GM15510 (cell line): ENCODE data around the gene POLD1.

Experiments
- POLR2A ChIP-seq: IDR thresholded peaks from 3 replicates; pipeline ENCODE4 v1.6.1; 2011; ENCODE audit warnings: borderline replicate concordance; ENCODE audit not compliant: insufficient read length; ENCODE audit errors: extremely low read depth

Gene POLD1

DNA sequence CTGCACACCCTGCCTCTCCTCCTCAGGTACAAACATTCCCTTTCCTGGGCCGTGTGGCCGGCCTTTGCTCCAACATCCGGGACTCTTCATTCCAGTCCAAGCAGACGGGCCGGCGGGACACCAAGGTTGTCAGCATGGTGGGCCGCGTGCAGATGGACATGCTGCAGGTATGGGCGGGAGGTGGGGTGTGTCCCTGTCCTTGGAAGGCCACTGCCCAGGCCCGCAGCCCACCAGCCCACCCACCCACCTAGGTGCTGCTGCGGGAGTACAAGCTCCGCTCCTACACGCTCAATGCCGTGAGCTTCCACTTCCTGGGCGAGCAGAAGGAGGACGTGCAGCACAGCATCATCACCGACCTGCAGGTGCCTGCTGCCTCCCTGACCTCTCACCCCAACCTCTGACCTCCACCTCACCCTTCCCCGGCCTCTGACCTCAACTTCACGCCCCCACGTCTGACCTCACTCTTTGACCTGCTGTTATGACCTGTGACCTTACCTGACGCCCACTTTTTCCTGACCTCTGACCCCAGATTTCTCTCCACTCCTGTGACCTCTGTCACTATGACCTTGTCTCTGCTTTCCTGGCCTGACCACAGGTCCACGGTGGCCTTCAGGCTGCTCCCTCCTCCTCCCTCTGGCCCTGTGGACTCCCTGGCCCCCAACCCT is 22.1 kb downstream of the POLD1 start:
- no peak for TF ChIP-seq POLR2A

DNA sequence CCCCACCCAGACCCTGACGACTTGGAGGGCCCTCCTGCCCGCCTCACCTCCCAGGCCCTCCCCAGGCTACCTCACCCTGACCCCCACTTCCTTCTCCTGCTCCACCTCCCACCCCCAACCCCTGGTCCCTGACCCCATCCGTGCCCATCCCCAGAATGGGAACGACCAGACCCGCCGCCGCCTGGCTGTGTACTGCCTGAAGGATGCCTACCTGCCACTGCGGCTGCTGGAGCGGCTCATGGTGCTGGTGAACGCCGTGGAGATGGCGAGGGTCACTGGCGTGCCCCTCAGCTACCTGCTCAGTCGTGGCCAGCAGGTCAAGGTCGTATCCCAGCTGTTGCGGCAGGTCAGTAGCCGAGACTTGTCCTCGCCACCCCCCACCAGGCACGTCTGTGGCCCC is 22.7 kb downstream of the POLD1 start:
- no peak for TF ChIP-seq POLR2A

DNA sequence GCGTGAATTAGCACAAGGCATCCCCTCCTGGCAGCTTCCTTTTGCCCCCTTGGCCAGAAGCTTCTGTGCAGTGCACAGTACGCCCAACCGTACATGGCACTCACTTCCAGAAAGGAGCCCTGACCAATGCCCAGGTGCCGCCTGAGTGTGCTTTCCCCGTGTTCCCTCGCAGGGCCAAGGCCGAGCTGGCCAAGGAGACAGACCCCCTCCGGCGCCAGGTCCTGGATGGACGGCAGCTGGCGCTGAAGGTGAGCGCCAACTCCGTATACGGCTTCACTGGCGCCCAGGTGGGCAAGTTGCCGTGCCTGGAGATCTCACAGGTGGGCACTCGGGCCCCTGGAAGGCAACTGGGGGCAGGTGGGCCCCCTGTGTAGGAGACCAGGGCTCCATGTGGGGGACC is 25.2 kb downstream of the POLD1 start:
- TF ChIP-seq POLR2A, result no peak

DNA sequence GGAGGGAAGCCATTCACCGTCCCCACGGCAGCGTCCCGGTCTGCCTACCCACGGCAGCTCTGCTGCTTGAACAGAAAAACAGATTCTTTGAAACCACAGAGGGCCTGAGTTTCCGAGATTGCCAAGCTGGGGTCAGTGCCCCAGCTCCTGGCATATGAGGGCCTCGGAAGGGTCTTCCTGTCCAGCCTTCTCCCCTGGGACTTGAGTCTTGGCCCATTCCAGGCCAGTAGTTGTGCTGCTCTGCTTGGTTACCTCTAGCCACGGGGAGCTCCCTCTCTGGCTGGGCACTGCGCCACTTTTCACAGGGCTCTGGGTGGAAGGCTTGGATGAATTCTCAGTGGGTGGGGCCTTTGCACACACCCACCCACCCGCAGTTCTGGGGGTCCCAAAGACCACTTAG is 26.0 kb downstream of the POLD1 start:
- TF ChIP-seq POLR2A, result no peak

DNA sequence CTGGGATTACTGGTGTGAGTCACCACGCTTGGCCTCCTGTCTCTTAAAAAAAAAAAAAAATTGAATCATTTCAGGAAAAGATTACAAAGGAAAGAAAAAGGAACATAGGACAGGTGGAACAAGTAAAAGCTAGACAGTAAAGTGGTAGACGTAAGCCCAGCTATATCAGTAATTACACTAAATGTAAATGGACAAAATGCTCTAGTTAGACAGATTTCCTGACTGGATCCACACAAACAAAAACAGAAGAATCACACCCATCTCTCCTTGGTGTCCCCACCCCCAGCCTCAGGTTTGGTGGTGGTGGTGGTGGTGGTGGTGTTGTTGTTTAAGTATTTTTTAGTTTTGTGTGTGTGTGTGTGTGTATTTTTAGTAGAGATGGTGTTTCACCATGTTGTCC is 28.3 kb downstream of the POLD1 start:
- no peak for TF ChIP-seq POLR2A

DNA sequence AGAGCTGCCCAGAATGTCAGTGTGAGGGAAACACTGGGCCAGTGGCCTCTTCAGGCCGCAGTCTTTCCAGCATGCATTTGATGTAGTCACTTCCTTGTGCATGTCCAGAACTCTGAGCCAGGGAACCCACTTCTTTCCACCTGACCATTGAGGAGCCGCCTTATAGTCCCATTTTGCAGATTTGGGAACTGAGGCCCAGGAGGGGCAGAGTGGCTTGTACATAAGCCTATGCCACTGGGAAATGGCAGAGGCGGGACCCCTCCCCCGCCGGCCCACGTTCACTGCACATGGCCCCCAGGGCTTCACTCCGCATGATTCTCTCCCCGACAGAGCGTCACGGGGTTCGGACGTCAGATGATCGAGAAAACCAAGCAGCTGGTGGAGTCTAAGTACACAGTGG is 28.9 kb downstream of the POLD1 start:
- TF ChIP-seq POLR2A, result no peak

DNA sequence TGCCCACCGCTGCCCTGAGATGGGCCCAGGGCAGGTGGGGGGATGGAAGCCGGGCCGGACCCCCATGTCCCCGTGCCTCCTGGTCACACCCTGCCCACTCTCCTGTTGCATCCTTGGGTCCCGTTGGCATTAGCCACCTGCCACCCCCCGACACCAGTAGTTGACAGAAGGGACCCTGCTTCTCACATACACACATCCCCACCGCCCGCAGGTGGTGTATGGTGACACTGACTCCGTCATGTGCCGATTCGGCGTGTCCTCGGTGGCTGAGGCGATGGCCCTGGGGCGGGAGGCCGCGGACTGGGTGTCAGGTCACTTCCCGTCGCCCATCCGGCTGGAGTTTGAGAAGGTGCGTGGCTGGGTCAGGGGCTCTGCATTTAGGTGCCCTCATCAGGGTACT is 29.4 kb downstream of the POLD1 start:
- no peak for TF ChIP-seq POLR2A

DNA sequence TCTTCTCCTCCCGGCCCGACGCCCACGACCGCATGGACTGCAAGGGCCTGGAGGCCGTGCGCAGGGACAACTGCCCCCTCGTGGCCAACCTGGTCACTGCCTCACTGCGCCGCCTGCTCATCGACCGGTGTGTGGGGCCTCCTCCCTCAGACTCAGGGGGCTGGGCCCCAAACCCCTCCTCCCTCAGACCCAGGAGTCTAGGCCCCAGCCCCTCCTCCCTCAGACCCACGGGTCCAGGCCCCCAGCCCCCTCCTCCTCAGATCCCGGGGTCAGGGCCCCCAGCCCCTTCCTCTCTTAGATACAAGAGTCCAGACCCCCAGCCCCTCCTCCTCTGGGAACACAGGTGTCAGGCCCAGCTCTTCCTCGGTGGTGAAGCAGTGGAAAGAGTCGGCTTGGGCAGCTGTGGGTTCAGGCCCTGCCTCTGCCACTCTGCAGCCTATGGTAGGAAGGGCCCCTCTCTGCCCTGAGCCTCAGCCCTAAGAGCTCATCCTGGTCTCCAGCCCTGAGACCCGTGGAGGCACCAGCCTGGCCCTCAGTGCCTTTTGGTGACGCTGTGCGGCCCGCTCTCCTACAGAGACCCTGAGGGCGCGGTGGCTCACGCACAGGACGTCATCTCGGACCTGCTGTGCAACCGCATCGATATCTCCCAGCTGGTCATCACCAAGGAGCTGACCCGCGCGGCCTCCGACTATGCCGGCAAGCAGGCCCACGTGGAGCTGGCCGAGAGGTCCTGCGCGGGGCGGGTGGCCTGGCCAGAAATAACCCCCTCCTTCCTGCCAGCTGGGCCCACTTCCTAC is 30.9 kb downstream of the POLD1 start:
- TF ChIP-seq POLR2A, result no peak

DNA sequence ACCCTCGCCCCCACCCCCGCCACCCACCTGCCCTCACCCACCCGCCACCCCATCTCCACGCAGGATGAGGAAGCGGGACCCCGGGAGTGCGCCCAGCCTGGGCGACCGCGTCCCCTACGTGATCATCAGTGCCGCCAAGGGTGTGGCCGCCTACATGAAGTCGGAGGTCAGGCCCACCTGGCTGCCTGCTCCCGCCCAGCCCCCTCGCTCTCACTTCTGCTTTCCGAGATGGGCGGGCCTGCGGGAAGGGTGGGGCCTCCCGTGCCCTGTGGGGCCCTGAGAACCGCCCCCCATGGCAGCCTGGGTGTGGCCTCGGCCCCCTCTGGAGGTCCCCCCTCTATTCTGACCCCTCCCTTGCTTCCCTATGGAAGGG is 31.5 kb downstream of the POLD1 start:
- peak; percentile 51 for TF ChIP-seq POLR2A

DNA sequence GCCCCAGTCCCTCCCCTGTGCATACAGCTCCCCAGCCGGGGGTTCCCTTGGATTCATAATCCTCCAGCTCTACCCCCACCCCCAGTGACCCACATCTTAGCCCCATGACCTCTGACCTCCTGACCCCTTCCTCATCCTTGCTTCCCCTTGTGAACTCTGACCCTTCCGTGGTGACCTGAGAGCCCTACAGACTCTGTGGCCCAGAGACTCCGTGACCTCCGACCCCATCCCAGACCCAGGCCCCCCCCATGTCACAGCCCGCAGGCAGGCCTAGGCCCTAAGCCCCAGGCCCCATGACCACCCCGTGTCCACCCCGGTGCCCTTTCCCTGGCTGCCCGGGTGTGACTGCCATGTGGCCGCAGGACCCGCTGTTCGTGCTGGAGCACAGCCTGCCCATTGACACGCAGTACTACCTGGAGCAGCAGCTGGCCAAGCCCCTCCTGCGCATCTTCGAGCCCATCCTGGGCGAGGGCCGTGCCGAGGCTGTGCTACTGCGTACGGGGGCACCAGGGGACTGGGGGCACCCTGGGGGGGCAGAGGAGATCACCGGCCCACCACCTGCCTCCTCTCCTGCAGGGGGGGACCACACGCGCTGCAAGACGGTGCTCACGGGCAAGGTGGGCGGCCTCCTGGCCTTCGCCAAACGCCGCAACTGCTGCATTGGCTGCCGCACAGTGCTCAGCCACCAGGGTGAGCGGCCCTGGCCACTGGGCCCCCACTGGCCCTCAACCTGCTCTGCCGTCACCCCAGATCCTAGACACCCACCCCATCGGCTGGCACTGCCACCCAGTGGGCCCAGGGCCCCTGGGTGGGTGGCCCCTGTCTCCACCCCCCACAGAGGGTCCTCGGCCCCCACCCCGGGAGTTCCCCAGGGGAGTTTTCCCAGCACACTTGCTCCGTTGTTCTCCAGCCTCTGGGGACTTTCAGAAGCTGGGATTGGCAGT is 32.2 kb downstream of the POLD1 start:
- no peak for TF ChIP-seq POLR2A

DNA sequence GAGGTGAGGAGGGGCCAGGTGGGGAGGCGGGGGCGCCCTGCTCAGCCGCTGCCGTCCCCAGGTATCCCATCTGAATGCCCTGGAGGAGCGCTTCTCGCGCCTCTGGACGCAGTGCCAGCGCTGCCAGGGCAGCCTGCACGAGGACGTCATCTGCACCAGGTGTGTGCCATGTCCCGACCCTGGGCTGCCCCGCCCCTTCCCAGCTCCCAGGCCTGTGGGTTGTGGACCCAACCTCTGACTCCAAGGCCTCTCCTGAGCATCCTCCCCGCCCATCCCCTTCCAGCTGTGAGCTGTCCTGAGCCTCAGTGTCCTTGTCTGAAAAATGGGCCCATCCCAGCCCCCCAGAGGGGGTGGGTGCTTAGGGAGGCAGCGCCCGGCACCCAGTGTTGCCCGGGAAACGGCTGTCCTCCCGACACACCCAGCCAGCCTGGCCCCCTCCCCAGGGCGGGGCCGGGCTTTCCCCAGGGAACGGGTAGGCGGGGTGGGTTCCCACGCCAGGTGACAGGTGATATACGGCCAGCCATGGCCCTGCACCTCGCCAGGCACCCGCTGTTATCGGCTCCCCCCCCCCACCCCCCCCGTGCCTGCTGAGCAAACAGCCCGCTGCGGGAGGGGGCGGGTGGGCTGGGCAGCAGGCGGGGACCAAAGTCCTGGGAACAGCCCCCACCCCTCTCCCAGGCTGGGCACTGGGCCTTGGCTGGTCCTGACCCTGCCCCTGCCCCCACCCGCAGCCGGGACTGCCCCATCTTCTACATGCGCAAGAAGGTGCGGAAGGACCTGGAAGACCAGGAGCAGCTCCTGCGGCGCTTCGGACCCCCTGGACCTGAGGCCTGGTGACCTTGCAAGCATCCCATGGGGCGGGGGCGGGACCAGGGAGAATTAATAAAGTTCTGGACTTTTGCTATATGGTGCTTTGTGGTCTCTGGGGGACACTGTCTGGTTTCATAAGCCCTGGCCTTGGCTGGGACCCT is 33.2 kb downstream of the POLD1 start:
- peak; percentile 4 for TF ChIP-seq POLR2A

DNA sequence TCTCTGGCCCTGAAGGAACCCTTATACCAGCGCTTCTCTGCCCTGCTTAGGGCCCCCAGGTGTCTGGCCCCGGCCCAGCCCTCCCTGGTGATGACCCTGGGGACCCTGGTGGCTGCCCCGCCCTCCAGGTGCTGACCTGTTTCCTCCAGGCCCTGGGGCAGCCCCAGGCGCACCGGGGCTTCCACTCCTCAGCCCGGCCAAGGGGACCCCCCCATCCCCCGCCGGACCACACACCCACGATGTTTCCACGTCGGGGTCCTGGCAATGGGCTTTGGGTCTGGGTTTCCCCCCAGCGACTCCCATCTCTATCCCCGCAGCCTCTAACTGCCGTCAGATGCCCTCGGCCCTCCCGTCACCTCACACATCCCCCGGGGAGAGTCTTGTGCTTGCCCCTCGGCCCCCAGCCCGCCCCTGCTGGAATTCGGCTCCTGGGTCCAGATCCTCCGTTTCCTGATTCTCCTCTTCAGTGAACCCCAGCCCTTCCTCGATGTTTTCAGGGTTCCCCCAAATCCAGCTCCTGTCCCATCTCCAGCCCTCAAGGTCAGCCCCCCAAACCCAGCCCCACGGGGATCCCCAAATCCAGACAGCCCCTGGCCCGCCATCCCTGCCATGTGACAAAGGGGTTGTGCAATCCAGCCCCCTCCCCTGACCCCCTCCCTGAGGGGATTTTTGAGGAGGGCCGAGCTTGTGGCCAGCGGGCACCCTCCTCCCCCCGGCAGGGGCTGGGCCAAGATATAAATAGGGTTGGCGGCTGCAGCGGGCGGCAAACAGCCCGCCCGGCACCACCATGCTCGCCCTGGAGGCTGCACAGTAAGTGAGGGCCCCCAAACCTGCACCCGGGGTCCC is 34.3 kb downstream of the POLD1 start, which contains the start of gene SPIB:
SPIB (plus strand) TSS at position 763 of the 846 bp plus-strand sequence; CDS start at position 788, 25 bp downstream.
- TF ChIP-seq POLR2A, result peak; percentile 95

DNA sequence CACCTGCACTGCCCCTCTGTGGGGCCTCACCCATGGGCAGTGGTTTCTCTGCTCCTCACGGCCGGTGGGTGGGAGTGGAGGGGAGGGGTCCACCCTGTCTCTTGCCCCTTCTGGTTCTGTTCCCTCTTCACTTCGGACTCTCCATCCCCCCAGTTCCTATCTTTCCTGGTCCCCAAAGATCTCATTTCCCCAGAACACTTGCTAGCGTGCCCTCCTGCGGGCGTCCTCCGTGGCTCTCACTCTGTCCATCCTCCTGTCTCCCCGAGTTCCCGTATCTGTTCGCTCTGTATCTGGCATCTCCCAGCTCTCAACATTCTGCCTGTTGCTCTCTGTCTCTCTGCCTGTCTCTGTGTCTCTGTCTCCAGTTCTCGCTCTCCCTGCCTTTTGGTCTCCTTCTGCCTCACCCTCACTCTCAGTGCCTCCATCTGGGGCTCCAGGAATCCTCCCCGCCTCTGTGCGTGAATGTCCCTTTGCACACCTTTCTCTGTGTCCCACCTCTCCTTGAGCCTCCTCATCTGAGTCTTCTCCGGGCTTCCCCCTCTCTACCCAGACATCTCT is 35.0 kb downstream of the POLD1 start:
- no peak for TF ChIP-seq POLR2A
